GM10248 (cell line): Measurements from ENCODE around the gene TDP1.

Experiments
- CTCF ChIA-PET: fragments of 300-600 bp; sonication (Branson Sonifier 250); formaldehyde crosslinking; extraction: SDS; loops from one replicate; lab custom pipeline; 2021; ENCODE audit warnings: antibody characterized with exemption; lab: Yijun Ruan, JAX
- POLR2A ChIA-PET: fragments of 350-650 bp; sonication (Branson Sonifier 250); formaldehyde crosslinking; extraction: SDS; loops from one replicate; lab custom pipeline; 2020; ENCODE audit warnings: antibody characterized with exemption; lab: Yijun Ruan, JAX
- DNase-seq: peaks from one replicate; pipeline ENCODE4 v3.0.0; 2012; ENCODE audit errors: extremely low spot score
- TF ChIP-seq, protein P1 (sequence below): IDR thresholded peaks from 2 replicates; pipeline ENCODE4 v1.5.1; 2012; ENCODE audit warnings: mild to moderate bottlenecking, low read depth; ENCODE audit errors: extremely low read depth, missing control alignments, control extremely low read depth

The TDP1 gene

DNA sequence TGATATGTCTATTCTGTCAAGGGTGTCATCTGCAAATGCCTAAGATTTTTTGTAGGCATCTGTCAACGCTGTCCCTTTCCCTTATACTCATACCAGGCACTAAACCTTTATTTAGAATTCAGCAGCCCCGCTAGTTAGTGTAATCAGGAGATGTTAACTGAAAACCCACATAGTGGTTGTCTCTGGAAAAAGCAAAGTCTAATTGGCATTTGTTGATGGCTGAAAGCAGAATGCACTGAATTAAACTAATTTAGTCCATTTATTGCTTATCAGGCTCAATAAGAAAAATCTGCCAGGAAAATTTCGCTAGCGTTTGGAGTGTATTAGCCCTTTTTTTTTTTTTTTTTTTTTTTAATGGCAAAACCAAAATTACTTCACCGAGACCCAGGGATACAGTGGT is 34.5 kb downstream of the TDP1 start:
- CTCF ChIA-PET, result interaction anchor here (1.2 to 6.2 kb wide), 2 partner anchors 9 to 17 kb away, joined by 3 to 69 read pairs; no protein-coding TSS in a partner anchor
- POLR2A ChIA-PET, result no interaction called here
- TF ChIP-seq, protein P1, sequence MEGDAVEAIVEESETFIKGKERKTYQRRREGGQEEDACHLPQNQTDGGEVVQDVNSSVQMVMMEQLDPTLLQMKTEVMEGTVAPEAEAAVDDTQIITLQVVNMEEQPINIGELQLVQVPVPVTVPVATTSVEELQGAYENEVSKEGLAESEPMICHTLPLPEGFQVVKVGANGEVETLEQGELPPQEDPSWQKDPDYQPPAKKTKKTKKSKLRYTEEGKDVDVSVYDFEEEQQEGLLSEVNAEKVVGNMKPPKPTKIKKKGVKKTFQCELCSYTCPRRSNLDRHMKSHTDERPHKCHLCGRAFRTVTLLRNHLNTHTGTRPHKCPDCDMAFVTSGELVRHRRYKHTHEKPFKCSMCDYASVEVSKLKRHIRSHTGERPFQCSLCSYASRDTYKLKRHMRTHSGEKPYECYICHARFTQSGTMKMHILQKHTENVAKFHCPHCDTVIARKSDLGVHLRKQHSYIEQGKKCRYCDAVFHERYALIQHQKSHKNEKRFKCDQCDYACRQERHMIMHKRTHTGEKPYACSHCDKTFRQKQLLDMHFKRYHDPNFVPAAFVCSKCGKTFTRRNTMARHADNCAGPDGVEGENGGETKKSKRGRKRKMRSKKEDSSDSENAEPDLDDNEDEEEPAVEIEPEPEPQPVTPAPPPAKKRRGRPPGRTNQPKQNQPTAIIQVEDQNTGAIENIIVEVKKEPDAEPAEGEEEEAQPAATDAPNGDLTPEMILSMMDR, result no peak

DNA sequence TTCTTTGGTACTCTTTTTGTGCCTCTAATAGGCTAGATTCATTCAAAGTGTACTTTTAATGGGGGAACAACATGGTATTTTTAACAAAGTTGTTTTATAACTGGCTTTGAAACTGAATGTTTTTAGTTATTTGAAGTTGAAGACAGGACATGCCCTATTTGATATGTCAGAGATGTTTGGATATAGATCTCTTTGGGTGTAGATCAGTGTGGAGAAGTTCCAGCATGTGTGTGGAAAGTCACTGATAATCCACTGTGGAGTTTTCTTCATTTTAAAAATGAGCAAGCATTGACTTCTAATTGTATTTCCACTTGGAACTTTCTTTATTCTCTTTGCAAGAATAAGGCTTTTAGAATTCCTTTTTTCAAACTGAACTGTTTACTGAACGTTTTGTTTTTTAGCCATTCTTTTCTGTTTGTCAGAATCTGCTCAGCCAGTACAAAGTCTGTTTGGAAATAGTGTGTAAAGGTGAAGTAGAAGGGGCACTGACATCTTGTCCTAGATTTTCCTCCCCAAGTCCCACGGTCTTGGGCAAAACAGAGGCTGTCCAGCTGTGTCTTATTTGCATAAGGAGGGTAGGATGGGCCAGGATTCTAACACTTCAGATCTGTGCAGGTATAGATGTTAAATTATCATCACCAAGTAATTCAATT is 35.0 kb downstream of the TDP1 start:
- ChIA-PET POLR2A (no interaction called here), CTCF (interaction anchor here (2.4 to 2.5 kb wide), 2 partner anchors 9 to 19 kb away, joined by 8 to 16 read pairs; no protein-coding TSS in a partner anchor)
- no peak for DNase-seq
- TF ChIP-seq, protein P1, result no peak

More for the DNA sequence above, 34.5 kb downstream of the TDP1 start:
- DNase-seq, result no peak

DNA sequence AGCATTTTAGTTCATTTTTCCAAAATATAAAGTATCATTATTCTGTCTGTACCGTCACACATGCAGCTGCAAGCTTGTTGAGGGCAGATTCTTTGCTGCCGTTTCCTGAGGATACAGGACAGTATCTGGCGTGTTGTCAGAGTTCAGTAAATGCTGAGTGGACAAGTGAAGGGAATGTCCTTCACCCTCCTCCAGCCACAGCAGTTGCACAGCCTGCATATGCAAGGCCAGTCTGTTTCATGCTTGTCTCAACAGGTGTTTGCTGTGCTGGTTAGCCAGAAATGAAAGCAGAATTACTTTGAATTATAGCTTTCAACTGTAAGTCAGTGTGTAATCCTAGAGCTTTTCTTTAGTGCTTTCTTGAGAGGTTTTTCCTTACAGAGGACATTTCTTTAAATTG is 36.5 kb downstream of the TDP1 start:
- ChIA-PET CTCF (interaction anchor here (0.6 to 2.5 kb wide), 4 partner anchors 10 to 21 kb away, joined by 3 to 16 read pairs (median 8); no protein-coding TSS in a partner anchor), POLR2A (no interaction called here)
- TF ChIP-seq, protein P1, result no peak
- no peak for DNase-seq

DNA sequence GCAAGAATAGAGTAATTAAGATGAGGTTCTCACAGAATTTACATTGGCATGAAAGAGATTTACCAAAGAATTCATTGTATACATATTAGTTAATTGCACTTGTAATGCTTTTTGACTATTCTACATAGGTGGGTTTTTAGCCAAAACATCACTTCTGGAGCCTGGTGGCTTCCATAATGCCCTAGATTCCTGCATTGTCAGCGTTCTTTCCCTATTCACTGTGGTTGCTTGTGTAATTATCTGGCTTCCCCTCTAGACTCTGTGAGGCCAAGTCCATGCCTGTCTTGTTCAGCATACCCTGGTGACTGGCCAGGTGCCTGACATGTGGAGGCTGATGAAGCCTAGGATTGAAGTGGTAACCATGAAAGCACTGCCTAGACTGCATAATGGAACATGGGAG is 41.2 kb downstream of the TDP1 start:
- TF ChIP-seq, protein P1, result no peak
- ChIA-PET POLR2A (no interaction called here), CTCF (no interaction called here)
- no peak for DNase-seq

DNA sequence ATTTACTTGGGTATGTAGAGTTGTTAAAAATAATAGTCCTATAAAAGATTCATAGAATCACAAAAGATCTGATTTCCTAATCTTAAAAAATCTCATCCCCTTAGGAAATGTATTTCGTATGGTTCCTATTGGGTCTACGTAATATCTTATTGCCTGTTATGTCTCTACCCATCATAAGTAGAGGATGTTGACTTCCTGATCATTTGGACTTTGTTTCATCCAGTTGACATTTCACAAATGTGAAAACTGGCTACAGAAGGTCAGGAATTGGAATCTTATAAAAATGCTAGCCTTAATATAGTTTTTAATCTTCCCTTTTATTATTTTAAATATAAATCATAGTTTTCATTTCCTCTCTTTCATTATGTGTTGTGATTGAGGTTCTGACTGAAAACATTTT is 45.2 kb downstream of the TDP1 start:
- ChIA-PET POLR2A (no interaction called here), CTCF (interaction anchor here (2.7 kb wide), 1 partner anchor 28 kb away, joined by 15 read pairs; no protein-coding TSS in a partner anchor)
- TF ChIP-seq, protein P1, result no peak
- DNase-seq, result no peak

DNA sequence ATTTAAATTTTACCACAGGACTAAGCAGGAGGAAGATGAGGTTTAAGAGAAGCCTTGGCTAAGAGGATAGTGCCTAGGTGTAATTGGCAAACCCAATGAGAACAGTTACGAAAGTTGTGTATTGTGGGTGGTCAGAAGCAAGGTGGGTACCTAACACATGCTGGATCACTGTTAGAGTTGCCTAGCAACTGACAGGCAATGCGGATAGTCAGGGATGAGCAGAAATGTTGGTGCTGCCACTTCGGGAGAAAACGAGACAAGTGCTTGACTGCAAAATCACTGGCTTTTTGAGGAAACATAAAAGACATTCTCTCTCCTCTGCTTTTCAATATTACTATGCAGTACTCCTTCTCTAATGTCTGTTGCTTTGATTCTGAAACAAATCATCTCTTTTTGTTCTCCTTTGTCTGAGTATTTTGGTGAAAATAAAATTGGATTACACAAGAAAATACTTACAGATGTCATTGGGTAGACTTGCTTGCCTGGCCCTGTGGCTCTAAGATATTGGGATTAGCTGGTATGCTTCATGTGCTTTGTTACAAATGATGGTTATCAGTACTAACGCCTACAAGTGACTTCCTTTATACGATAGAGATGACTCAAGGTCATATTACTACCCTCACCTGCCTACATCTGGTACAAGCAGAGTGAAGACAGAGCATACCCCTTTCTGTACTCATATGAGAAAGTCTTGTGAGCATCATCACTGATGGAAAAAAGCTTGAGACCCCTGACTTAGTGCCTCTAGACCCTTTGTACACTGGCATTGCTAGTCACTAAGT is 48.0 kb downstream of the TDP1 start:
- no peak for DNase-seq
- ChIA-PET CTCF (interaction anchor here (0.8 to 1.4 kb wide), 4 partner anchors 10 to 22 kb away, joined by 3 to 4 read pairs (median 3); no protein-coding TSS in a partner anchor), POLR2A (no interaction called here)
- TF ChIP-seq, protein P1, result no peak
